ENCODE data around the gene GGT1.
A peak's percentile ranks its signal among the peaks of the same experiment; 100 is the strongest.
"Not testable (repeated sequence)": the region's sequence is repeated elsewhere in the genome, so short reads cannot be mapped to it uniquely, and the experiment has no call there.

GGT1 gene

DNA sequence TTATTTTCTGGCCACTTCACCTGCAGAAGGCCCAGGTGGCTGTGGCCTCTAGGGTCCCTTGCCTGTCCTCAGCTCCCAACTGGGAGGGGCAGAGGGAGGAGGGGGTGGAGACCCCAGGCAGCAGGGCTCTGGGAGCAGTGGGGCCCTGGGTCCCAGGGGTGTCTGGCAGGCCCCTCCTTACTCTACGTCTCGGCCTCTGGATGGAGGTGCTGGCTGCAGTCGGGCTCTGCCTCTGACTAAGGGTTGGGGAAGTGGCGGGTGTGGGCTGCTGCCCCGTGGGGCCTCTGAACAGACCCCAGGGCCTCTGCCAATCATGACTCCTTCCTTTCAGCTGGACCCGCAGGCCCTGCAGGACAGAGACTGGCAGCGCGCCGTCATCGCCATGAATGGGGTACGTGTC lies 41.4 kb downstream of the GGT1 start:
- DNase-seq: not testable (repeated sequence)

DNA sequence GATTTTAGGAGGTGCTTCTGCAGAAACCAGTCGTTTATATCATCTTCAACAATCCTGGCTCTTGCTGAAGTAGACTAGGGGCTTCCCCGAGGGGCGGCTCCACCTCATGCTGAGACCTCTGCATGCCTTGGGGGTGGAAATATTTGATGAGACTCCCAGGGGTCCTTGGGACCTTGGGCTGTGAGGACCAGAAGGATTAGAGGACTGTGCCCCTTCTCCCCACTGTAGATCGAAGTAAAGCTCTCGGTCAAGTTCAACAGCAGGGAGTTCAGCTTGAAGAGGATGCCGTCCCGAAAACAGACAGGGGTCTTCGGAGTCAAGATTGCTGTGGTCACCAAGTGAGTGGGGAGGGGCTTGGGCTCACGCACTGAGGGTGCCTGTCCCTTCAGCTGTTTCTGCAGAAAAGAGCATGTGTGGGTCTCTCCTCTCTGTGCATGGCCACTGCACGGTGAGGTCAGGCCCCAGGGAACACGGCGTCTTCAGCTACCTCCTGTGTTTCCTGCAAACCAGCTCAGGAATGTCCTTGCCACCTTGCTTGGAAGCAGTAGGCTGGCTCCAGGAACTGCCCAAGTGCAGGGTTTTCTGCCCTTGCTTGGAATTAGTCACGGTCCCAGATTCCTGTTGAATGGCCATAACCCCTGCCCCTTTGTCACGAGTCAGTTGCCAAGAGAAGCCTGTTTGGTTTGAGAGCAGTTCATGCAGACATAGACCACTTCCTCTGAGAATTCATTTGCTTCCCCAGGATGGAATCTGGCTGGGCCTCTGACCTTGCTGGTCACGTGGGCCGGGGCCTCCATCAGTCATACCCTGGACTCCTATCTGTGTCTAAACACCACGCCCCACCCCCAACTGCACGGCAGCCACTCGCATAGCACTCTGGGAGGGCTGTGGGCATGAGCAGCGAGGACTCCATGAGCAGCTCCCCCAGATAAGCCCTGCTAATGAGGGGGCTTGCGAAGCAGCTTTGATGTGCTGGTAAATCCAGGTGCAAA lies 42.7 kb downstream of the GGT1 start:
- not testable (repeated sequence) for DNase-seq

DNA sequence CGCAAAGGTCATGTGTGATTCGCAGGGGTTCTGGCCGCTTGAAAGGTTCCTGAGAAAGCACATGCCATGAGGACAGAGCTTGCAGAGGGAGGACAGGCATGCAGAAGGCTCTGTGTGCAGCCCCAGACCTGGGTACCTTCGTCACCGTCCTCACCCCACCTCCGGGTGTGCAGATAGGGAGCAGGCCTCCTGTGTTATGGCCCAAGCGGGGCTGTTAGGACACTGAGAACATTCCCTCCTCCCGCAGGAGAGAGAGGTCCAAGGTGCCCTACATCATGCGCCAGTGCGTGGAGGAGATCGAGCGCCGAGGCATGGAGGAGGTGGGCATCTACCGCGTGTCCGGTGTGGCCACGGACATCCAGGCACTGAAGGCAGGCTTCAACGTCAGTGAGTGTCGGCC lies 43.8 kb downstream of the GGT1 start:
- not testable (repeated sequence) for DNase-seq

DNA sequence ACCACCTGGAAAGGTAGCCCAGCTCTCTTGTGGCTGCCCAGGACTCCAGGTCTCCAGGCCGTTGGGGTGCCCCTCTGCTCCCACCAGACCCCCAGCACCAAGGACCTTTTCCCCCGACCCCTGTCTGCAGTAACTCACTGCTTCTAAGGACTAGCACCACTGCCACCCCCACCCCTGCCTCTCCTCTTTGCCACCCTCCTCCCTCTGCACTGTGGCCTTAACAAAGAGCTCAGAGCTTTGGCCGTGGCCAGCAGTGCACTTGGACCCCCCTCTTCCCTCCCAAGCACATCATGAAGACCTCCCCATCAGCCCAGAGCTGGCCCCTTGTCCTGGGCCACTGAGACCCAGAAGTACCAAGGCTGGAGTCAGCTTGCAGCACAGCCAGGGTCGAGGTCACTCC lies 46.4 kb downstream of the GGT1 start:
- not testable (repeated sequence) for DNase-seq

DNA sequence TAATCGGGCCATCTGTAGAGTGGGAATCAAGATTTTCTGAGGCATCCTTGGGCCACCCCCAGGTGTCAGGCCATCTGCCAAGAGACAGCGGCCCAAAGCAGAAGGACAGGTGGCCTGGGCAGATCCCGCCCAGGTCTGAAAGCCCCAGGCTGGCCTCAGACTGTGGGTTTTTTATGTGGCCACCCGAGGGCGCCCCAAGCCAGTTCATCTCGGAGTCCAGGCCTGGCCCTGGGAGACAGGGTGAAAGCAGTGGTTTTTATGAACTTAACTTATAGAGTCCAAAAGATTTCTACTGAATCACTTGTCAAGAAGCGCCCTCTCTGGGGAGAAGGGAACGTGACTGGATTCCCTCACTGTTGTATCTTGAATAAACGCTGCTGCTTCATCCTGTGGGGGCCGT lies 47.9 kb downstream of the GGT1 start:
- DNase-seq: peak; percentile 37

DNA sequence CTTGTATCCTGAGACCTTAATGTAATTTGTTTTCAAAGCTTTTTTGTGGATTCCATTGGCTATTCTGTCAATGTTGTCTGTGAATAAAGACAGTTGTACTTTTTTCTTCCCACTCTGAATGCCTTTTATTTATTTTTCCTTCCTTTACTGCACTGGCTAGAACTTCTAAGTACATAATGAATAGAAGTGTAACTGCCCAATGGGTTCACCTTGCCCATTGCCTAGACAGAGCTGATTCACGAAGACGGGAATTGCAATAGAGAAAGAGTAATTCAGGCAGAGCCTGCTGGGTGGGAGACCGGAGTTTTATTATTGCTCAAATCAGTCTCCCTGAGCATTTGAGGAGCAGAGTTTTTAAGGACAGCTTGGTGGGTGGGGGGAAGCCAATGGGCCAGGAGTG lies 62.4 kb downstream of the GGT1 start:
- DNase-seq: not testable (repeated sequence)

DNA sequence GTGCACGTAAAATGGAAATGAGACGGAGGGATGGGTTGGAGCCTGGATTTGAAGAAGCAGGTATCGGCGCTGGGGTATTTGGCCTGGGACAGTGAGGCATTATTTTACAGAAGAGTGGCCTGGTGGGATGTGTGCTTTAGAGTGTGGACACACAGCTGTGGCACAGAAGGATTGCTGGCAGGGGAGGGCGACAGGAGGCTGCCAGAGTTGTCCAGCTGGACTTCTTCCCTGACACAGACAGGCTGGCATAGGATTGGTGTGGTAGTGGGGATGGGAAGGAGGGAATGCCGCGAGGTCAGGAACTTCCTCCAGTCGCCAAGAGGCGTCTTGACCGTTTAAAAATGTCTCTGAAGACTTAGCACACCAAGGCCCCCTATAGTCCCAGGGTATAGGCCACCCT lies 64.9 kb downstream of the GGT1 start:
- DNase-seq: not testable (repeated sequence)

DNA sequence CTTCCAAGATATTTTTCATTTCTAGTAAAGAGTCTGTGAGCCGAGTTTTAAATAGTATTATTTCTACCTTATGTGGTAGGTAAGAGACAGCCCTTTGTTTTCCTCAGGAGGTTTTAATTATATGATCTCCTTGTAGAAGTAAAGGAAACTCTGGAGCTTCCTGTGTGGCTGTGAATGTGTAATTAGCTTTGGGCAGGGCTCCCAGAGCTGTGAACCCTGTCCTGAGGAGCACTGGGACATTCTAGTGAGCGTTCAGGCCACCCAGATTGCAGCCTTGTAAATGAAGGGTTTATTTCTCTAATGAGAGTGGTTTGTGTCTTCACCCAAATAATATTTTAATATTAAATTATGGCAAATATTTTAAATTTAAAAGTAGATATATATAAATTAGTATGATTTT lies 69.5 kb downstream of the GGT1 start:
- DNase-seq: not testable (repeated sequence)
